K562 (cell line): Measurements from ENCODE around the gene TSC22D2. TPM values are rescaled to one million over a fixed set of nuclear protein-coding genes. Genes with fewer than 3 reads are reported as not detected.
"Not testable (repeated sequence)": the region's sequence is repeated elsewhere in the genome, so short reads cannot be mapped to it uniquely, and the experiment has no call there.

Experiments
- ATAC-seq: fragments of 200-7000 bp; cut with Tn5 transposase; 3 replicates; pipeline ENCODE4 v1.9.1; 2020; ENCODE audit warnings: moderate library complexity
- BruUV-seq: library from RNA; stranded (reverse); fragments of 400-500 nt; replicated peaks from 2 replicates; lab custom pipeline; 2021; lab: Mats Ljungman, UMichigan
- CTCF ChIA-PET: fragments of 300-600 bp; formaldehyde crosslinking; extraction: SDS; loops from one replicate; lab custom pipeline; 2021; ENCODE audit warnings: low intra/inter-chr PET ratio; lab: Yijun Ruan, JAX
- POLR2A ChIA-PET: fragments of 300-600, 350-650 bp; sonication (Branson Sonifier 250); formaldehyde crosslinking; extraction: SDS; loops from one replicate; lab custom pipeline; 2021; ENCODE audit warnings: antibody characterized with exemption, inconsistent platforms; lab: Yijun Ruan, JAX
- DNase-seq, 4 experiments: peaks; one replicate each; pipeline versions ENCODE4 v3.0.0 to v3.0.0-alpha.2; 2011 to 2018; ENCODE audit warnings: low spot score in 3 of 4, mixed read lengths in 3 of 4; ENCODE audit errors: extremely low read depth in 1 of 4
- FAIRE-seq: peaks from 2 replicates; lab custom pipeline; 2011; peaks lifted over from hg19 to GRCh38; lab: Jason Lieb, UNC
- H2AFZ ChIP-seq: 2 replicates; pipeline ENCODE4 v1.6.0; 2011; ENCODE audit warnings: low read depth, low read length, control low read depth, inconsistent platforms
- H3K27ac ChIP-seq: fragments of 200-600 bp; 3 replicates; pipeline ENCODE4 v1.8.0; 2011; ENCODE audit warnings: low read depth, mild to moderate bottlenecking, control low read depth, inconsistent platforms, low read length, moderate library complexity, mixed read lengths; ENCODE audit errors: extremely low read depth
- H3K27me3 ChIP-seq, 2 experiments: fragments of 300-600 bp in 1 of 2; 2 replicates in 1 of 2; 3 replicates in 1 of 2; pipeline versions ENCODE4 v1.6.0 to v1.8.0; 2011; ENCODE audit warnings: inconsistent platforms in 2 of 2, low read length in 2 of 2, mild to moderate bottlenecking in 1 of 2, mixed read lengths in 1 of 2, moderate library complexity in 1 of 2; ENCODE audit not compliant: control insufficient read depth in 2 of 2, insufficient read depth in 2 of 2
- H3K36me3 ChIP-seq: fragments of 300-600 bp; 3 replicates; pipeline ENCODE4 v1.8.0; 2011; ENCODE audit warnings: mild to moderate bottlenecking, low read length, inconsistent platforms; ENCODE audit not compliant: control insufficient read depth, insufficient read depth
- H3K4me1 ChIP-seq, 2 experiments: fragments of 200-600 bp in 1 of 2; replicated peaks in 1 of 2; 2 replicates in 1 of 2; 3 replicates in 1 of 2; pipeline versions ENCODE4 v1.5.1 to v1.8.0; 2011; ENCODE audit warnings: inconsistent platforms in 2 of 2, low read length in 2 of 2, mild to moderate bottlenecking in 1 of 2, mixed read lengths in 1 of 2, moderate library complexity in 1 of 2; ENCODE audit not compliant: control insufficient read depth in 2 of 2, insufficient read depth in 2 of 2
- H3K4me2 ChIP-seq: 2 replicates; pipeline ENCODE4 v1.6.1; 2011; ENCODE audit warnings: low read length, control low read depth, inconsistent platforms, mixed read lengths; ENCODE audit not compliant: insufficient read depth
- H3K4me3 ChIP-seq: fragments of 200-600 bp; sonication (generic), shearing (Covaris generic); 2 replicates; pipeline ENCODE4 v1.5.1; 2016; ENCODE audit warnings: control low read depth, inconsistent platforms
- H3K79me2 ChIP-seq: fragments of 200-600 bp; 3 replicates; pipeline ENCODE4 v1.8.0; 2011; ENCODE audit warnings: low read length, inconsistent platforms; ENCODE audit not compliant: control insufficient read depth, insufficient read depth
- H3K9ac ChIP-seq, 2 experiments: 2 replicates each; pipeline versions ENCODE4 v1.6.0 to v1.6.1; 2011; ENCODE audit warnings: low read depth in 2 of 2, low read length in 2 of 2, control low read depth in 1 of 2, inconsistent platforms in 1 of 2, mild to moderate bottlenecking in 1 of 2, mixed read lengths in 1 of 2; ENCODE audit not compliant: insufficient read depth in 1 of 2
- H3K9me1 ChIP-seq: one replicate; pipeline ENCODE4 v1.6.0; 2011; ENCODE audit warnings: inconsistent platforms, mild to moderate bottlenecking, low read length, moderate library complexity; ENCODE audit not compliant: control insufficient read depth, insufficient read depth
- H3K9me3 ChIP-seq: replicated peaks from 2 replicates; pipeline ENCODE4 v1.5.1; 2011; ENCODE audit warnings: low read depth, low read length, inconsistent platforms; ENCODE audit not compliant: control insufficient read depth, insufficient read depth
- H4K20me1 ChIP-seq: replicated peaks from 2 replicates; pipeline ENCODE4 v1.6.1; 2011; ENCODE audit warnings: low read length, inconsistent platforms, mixed read lengths; ENCODE audit not compliant: control insufficient read depth, insufficient read depth
- BCOR ChIP-seq: fragments of 450-650 bp; IDR thresholded peaks from 2 replicates; pipeline ENCODE4 v1.6.1; 2016
- CC2D1A ChIP-seq: fragments of 450-650 bp; IDR thresholded peaks from 2 replicates; pipeline ENCODE4 v1.6.1; 2017; ENCODE audit warnings: mild to moderate bottlenecking
- CHAMP1 ChIP-seq: fragments of 450-650 bp; IDR thresholded peaks from 2 replicates; pipeline ENCODE4 v1.6.1; 2016; ENCODE audit warnings: mild to moderate bottlenecking
- HDAC1 ChIP-seq, 2 experiments: fragments of 450-650 bp; IDR thresholded peaks; 2 replicates each; pipeline ENCODE4 v1.6.1; 2016 to 2017; ENCODE audit warnings: inconsistent platforms in 1 of 2, mild to moderate bottlenecking in 1 of 2, moderate library complexity in 1 of 2
- HDAC2 ChIP-seq: fragments of 450-650 bp; IDR thresholded peaks from 2 replicates; pipeline ENCODE4 v1.6.1; 2016; ENCODE audit warnings: mild to moderate bottlenecking
- KDM1A ChIP-seq, 2 experiments: fragments of 450-650 bp; IDR thresholded peaks; 2 replicates each; pipeline ENCODE4 v1.6.1; 2016; ENCODE audit warnings: mild to moderate bottlenecking in 2 of 2
- MIER1 ChIP-seq: fragments of 450-650 bp; IDR thresholded peaks from 2 replicates; pipeline ENCODE4 v1.6.1; 2016; ENCODE audit warnings: antibody characterized with exemption, mild to moderate bottlenecking, low read depth
- PHF20 ChIP-seq: fragments of 450-650 bp; IDR thresholded peaks from 2 replicates; pipeline ENCODE4 v1.6.1; 2018; ENCODE audit not compliant: partially characterized antibody
- SMARCA5 ChIP-seq: fragments of 450-650 bp; IDR thresholded peaks from 2 replicates; pipeline ENCODE4 v1.6.1; 2016
- ZNF146 ChIP-seq: IDR thresholded peaks from one replicate; pipeline ENCODE4 v1.6.1; 2018; ENCODE audit warnings: missing compliant biosample characterization; ENCODE audit not compliant: unreplicated experiment
- WGBS: fragments of 100-300 bp; shearing (Covaris generic); methylation state at CpG from one replicate; pipeline ENCODE4 v1.1.6; 2016; ENCODE audit warnings: low coverage, mixed read lengths; ENCODE audit not compliant: insufficient coverage; ENCODE audit errors: missing lambda C conversion rate; 5-methylcytosine and 5-hydroxymethylcytosine counted together
- in situ Hi-C: fragments of 300-500 bp; cut with MboI; formaldehyde crosslinking; loops from 4 replicates; pipeline ENCODE4 v1.15.0; 2018; ENCODE audit warnings: inconsistent platforms, mixed read lengths
- intact Hi-C: fragments of 100-400 bp; cut with micrococcal nuclease; formaldehyde crosslinking; loops from 2 replicates; pipeline ENCODE4 v1.14.2; 2022
- polyA plus RNA-seq, 8 experiments: library from polyadenylated mRNA; depleted of rRNA in 4 of 8; stranded (reverse) in 5 of 8; unstranded in 3 of 8; fragments of >200 nt; fragmentation: Nextera tagmentation in 2 of 8; fragmentation: Illumina TruSeq in 1 of 8; extraction: Ambion mirVana in 2 of 8; extraction: Trizol in 1 of 8; gene quantifications; 2 replicates each; pipeline versions ENCODE4 v1.2.1 to v1.2.3, GENCODE V29; 2011 to 2014; ENCODE audit warnings: inconsistent platforms in 1 of 8, missing spikeins in 1 of 8
- total RNA-seq, 7 experiments: library from RNA; depleted of rRNA in 6 of 7; stranded (reverse); fragments of >200 nt in 6 of 7; fragmentation: Illumina TruSeq in 2 of 7; extraction: Trizol in 2 of 7; gene quantifications; 2 replicates each; pipeline versions ENCODE4 v1.2.1 to v1.2.3, GENCODE V29; 2011 to 2021; ENCODE audit warnings: low replicate concordance in 1 of 7

Gene TSC22D2
- total and polyA plus RNA-seq, 9 of the 15 experiments (the other 6 are each of a cell fraction or from before 2014, with no cell fraction given): 5.5 to 44.0 (median 19.3) TPM

- not testable (repeated sequence) for ATAC-seq
These were observed 65.1 kb downstream of the TSC22D2 start for GRCh38 chr3:150473161-150473560.

More at GRCh38 chr3:150473161-150473560, 65.1 kb downstream of the TSC22D2 start:
- 60% methylated on average over 2 of the region's 8 CpGs for WGBS
- H3K9ac ChIP-seq, H3K4me2 ChIP-seq, CTCF ChIA-PET, H3K9me3 ChIP-seq, H3K9me1 ChIP-seq, BruUV-seq, H3K79me2 ChIP-seq, H3K27ac ChIP-seq, H3K27me3 ChIP-seq, DNase-seq, H2AFZ ChIP-seq, H4K20me1 ChIP-seq, H3K36me3 ChIP-seq, H3K4me3 ChIP-seq, intact Hi-C loops, FAIRE-seq: not testable (repeated sequence)
- H3K4me1 ChIP-seq: peaks cover 10 to 23% of the 10 kb centered on the region in 2 experiments; a peak in 4 of 5 replicates
- in situ Hi-C loops: loop anchor here (10.0 kb wide), 1 partner anchor 1392 kb away; no protein-coding TSS in a partner anchor
- POLR2A ChIA-PET: interaction anchor here (0.6 to 0.7 kb wide), 2 partner anchors 7 to 133 kb away, joined by 3 read pairs; no protein-coding TSS in a partner anchor
- TF ChIP-seq CC2D1A (peak; percentile 43; the same call in 1 of the 2 replicates), KDM1A (IDR thresholded peaks at IDR 0.05) (peak; percentile 52 to 81; a peak in 3 of 4 replicates), HDAC2 (peak; percentile 87), ZNF146 (peak; percentile 89), HDAC1 (IDR thresholded peaks at IDR 0.05) (0 out of 4 replicates have a peak, but pooled peaks of 1 of the 2 experiments have one; percentile 12), CHAMP1 (peak; percentile 53; the same call in 1 of the 2 replicates), SMARCA5 (peak; percentile 74; the same call in 1 of the 2 replicates), BCOR (peak; percentile 95), MIER1 (0 out of 2 replicates have a peak, but pooled peaks have one; percentile 32), PHF20 (peak; percentile 64)
